Lower leg skin (tissue), 3 donors: ENCODE measurements around the gene ZC3H8.

Experiments used
- POLR2A ChIP-seq, 2 donors: fragments of 450-650 bp; IDR thresholded peaks; one replicate each; pipeline ENCODE4 v1.6.1; 2016 to 2017; ENCODE audit warnings: antibody characterized with exemption in 2 of 2, mild to moderate bottlenecking in 1 of 2, moderate library complexity in 1 of 2
- TF ChIP-seq, protein P1 (sequence below), 3 donors: fragments of 450-650 bp; IDR thresholded peaks; one replicate each; pipeline ENCODE4 v1.5.1; 2016; ENCODE audit warnings: antibody characterized with exemption in 3 of 3, mild to moderate bottlenecking in 3 of 3, moderate library complexity in 2 of 3

DNA sequence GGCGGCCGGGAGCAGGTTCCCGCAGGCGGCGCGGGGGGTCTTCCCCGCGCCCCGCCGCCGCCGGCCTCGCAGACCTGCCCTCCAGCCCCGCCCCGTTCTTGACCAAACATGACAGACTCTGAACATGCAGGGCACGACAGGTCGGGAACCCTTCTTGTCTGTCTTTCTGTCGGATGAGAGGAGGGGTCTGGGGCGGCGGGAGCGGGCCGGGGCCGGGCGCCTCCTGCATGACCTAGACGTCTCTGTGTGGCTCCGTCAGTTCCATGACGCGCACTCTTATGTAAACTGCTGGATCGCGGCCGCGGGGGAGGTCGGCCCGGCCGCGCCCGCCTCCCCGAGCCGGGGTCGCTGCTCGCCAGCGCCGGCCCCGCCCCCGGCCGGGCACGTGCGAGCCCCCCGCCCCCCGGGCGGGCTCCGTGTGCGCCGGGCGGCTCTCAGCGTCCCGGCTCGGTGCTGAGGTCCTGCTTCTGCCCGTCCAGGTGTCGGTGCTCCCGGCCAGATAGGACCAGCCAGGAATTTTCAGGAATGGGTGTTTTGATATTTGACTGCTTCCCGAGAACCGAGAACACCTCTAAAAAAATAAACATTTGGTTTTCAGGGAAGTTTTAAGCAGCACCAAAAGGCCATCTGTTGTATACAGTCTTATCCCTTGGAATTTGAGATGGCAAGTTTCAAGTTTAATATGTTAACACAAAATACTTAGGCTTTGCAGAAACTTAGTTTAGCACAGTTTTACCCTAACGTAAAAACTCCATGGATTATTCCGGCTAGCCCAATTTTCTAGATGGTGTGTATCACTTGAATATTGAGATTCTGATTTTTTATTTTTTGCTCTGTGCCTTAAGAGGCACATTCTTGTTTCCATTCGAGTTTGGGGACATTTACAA is 21.3 kb upstream of the ZC3H8 start:
- TF ChIP-seq POLR2A (IDR thresholded peaks at IDR 0.05): peak in 1 of 2 donors; percentile 83
- TF ChIP-seq, protein P1, sequence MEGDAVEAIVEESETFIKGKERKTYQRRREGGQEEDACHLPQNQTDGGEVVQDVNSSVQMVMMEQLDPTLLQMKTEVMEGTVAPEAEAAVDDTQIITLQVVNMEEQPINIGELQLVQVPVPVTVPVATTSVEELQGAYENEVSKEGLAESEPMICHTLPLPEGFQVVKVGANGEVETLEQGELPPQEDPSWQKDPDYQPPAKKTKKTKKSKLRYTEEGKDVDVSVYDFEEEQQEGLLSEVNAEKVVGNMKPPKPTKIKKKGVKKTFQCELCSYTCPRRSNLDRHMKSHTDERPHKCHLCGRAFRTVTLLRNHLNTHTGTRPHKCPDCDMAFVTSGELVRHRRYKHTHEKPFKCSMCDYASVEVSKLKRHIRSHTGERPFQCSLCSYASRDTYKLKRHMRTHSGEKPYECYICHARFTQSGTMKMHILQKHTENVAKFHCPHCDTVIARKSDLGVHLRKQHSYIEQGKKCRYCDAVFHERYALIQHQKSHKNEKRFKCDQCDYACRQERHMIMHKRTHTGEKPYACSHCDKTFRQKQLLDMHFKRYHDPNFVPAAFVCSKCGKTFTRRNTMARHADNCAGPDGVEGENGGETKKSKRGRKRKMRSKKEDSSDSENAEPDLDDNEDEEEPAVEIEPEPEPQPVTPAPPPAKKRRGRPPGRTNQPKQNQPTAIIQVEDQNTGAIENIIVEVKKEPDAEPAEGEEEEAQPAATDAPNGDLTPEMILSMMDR (IDR thresholded peaks at IDR 0.05): no peak
